ENCODE measurements around the gene PIGL.
A peak's percentile ranks its signal among the peaks of the same experiment; 100 is the strongest.

Gene PIGL

GRCh38 chr17:16349431-16349830 is 132.4 kb downstream of the PIGL start:
- H2AFZ ChIP-seq (ENCODE audit: low read length): no peak overlapping the region
- peaks cover 49% of the 10 kb centered on the region for H3K79me2 ChIP-seq (ENCODE audit: insufficient read depth, low read length)

GRCh38 chr17:16351831-16352230 is 134.8 kb downstream of the PIGL start:
- peaks cover 23% of the 10 kb centered on the region for H3K4me1 ChIP-seq (ENCODE audit: insufficient read depth, low read length, poor library complexity, severe bottlenecking)
- peak overlapping the region; percentile 84 for H3K4me3 ChIP-seq (ENCODE audit: low read length, poor library complexity, severe bottlenecking)
- H3F3A ChIP-seq (ENCODE audit: low read depth): no peaks in the 10 kb centered on the region
- H3K9ac ChIP-seq (ENCODE audit: low read depth, low read length, poor library complexity, severe bottlenecking): peak overlapping the region; percentile 80
- H2AFZ ChIP-seq (ENCODE audit: low read length): peak overlapping the region; percentile 81; the same call in 1 of the 2 replicates
- no peaks in the 10 kb centered on the region for H3K27me3 ChIP-seq (ENCODE audit: insufficient read depth, low read length, poor library complexity, severe bottlenecking)
- H3K36me3 ChIP-seq (ENCODE audit: insufficient read depth, low read length): peaks cover 18% of the 10 kb centered on the region
- TF ChIP-seq CTCF (conservative IDR thresholded peaks at IDR 0.05; ENCODE audit: low read length) (no peak), EZH2phosphoT487 (IDR thresholded peaks at IDR 0.05; ENCODE audit: borderline replicate concordance) (no peak)
- H3K9me2 ChIP-seq (replicated peaks; ENCODE audit: low read depth, low read length): no peaks in the 10 kb centered on the region
- H3K79me2 ChIP-seq (ENCODE audit: insufficient read depth, low read length): peaks cover 49% of the 10 kb centered on the region
- H3K9me3 ChIP-seq (ENCODE audit: insufficient read depth, low read depth, low read length): no peaks in the 10 kb centered on the region
- peak overlapping the region; percentile 90 for H3K4me2 ChIP-seq (ENCODE audit: low read depth, low read length, poor library complexity, severe bottlenecking)
- peaks cover 34% of the 10 kb centered on the region for H4K20me1 ChIP-seq (ENCODE audit: insufficient read depth, low read length, poor library complexity, severe bottlenecking)

More at GRCh38 chr17:16349431-16349830, 132.4 kb downstream of the PIGL start:
- peaks cover 23% of the 10 kb centered on the region for H3K4me1 ChIP-seq (ENCODE audit: insufficient read depth, low read length, poor library complexity, severe bottlenecking)
- H3K36me3 ChIP-seq (ENCODE audit: insufficient read depth, low read length): peaks cover 24% of the 10 kb centered on the region
- no peaks in the 10 kb centered on the region for H3K9me3 ChIP-seq (ENCODE audit: insufficient read depth, low read depth, low read length)
- TF ChIP-seq CTCF (conservative IDR thresholded peaks at IDR 0.05; ENCODE audit: low read length) (no peak), EZH2phosphoT487 (IDR thresholded peaks at IDR 0.05; ENCODE audit: borderline replicate concordance) (no peak)
- H4K20me1 ChIP-seq (ENCODE audit: insufficient read depth, low read length, poor library complexity, severe bottlenecking): peaks cover 34% of the 10 kb centered on the region
- H3K4me3 ChIP-seq (ENCODE audit: low read length, poor library complexity, severe bottlenecking): peak overlapping the region; percentile 84
- no peaks in the 10 kb centered on the region for H3K27me3 ChIP-seq (ENCODE audit: insufficient read depth, low read length, poor library complexity, severe bottlenecking)
- no peaks in the 10 kb centered on the region for H3F3A ChIP-seq (ENCODE audit: low read depth)
- H3K4me2 ChIP-seq (ENCODE audit: low read depth, low read length, poor library complexity, severe bottlenecking): peak overlapping the region; percentile 90
- peak overlapping the region; percentile 80 for H3K9ac ChIP-seq (ENCODE audit: low read depth, low read length, poor library complexity, severe bottlenecking)
- H3K9me2 ChIP-seq (replicated peaks; ENCODE audit: low read depth, low read length): no peaks in the 10 kb centered on the region

GRCh38 chr17:16352303-16352666 is 135.3 kb downstream of the PIGL start:
- Histone ChIP-seq H2AFZ (ENCODE audit: low read length) (peak overlapping the region; percentile 81; the same call in 1 of the 2 replicates), H3K4me3 (ENCODE audit: low read length, poor library complexity, severe bottlenecking) (peak overlapping the region; percentile 84), H3K9me3 (ENCODE audit: insufficient read depth, low read depth, low read length) (no peaks in the 10 kb centered on the region), H3K9me2 (replicated peaks; ENCODE audit: low read depth, low read length) (no peaks in the 10 kb centered on the region), H3K9ac (ENCODE audit: low read depth, low read length, poor library complexity, severe bottlenecking) (peak overlapping the region; percentile 80), H3F3A (ENCODE audit: low read depth) (no peaks in the 10 kb centered on the region), H3K27me3 (ENCODE audit: insufficient read depth, low read length, poor library complexity, severe bottlenecking) (no peaks in the 10 kb centered on the region), H3K4me1 (ENCODE audit: insufficient read depth, low read length, poor library complexity, severe bottlenecking) (peaks cover 23% of the 10 kb centered on the region), H3K36me3 (ENCODE audit: insufficient read depth, low read length) (peaks cover 14% of the 10 kb centered on the region), H3K4me2 (ENCODE audit: low read depth, low read length, poor library complexity, severe bottlenecking) (peak overlapping the region; percentile 90), H3K79me2 (ENCODE audit: insufficient read depth, low read length) (peaks cover 49% of the 10 kb centered on the region), H4K20me1 (ENCODE audit: insufficient read depth, low read length, poor library complexity, severe bottlenecking) (peaks cover 32% of the 10 kb centered on the region)
- TF ChIP-seq EZH2phosphoT487 (IDR thresholded peaks at IDR 0.05; ENCODE audit: borderline replicate concordance): no peak
- TF ChIP-seq CTCF (conservative IDR thresholded peaks at IDR 0.05; ENCODE audit: low read length): no peak
